Cortex of kidney (tissue), 1 donor: ENCODE data around the gene VGF.
"Not testable (repeated sequence)": the region's sequence is repeated elsewhere in the genome, so short reads cannot be mapped to it uniquely, and the experiment has no call there.

Experiments
- DNase-seq: peaks from one replicate; lab custom pipeline; 2025; lab: John Stamatoyannopoulos, UW

The VGF gene

DNA sequence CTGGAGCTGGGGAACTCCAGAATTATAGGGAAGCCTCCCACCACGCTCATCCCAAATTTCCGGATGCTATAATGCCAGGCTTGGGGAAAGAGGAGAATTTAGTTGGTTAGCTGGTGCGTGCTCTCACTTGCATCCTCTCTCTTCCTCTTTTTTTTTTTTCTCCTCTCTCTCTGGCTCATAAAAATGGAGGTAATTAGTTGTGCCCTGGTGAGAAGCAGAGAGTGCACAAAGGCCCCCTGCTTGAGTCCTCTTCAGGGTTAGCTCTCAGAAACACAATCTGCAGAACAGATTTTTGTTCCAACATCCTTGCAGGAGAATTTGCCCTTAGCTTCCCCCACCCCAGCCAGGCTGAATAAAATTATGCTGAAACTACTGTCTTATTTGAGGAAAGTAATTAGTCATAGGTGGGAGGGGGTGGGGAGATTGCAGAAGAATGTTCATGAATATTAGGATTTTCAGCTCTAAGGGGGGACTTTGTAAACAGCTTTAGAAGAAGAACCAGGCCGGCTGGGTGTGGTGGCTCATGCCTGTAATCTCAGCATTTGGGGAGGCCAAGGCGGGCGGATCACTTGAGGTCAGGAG is 30.9 kb downstream of the VGF start:
- no peak for DNase-seq

- DNase-seq: no peak
These were observed 31.6 kb downstream of the VGF start for GRCh38 chr7:101133621-101134398.

DNA sequence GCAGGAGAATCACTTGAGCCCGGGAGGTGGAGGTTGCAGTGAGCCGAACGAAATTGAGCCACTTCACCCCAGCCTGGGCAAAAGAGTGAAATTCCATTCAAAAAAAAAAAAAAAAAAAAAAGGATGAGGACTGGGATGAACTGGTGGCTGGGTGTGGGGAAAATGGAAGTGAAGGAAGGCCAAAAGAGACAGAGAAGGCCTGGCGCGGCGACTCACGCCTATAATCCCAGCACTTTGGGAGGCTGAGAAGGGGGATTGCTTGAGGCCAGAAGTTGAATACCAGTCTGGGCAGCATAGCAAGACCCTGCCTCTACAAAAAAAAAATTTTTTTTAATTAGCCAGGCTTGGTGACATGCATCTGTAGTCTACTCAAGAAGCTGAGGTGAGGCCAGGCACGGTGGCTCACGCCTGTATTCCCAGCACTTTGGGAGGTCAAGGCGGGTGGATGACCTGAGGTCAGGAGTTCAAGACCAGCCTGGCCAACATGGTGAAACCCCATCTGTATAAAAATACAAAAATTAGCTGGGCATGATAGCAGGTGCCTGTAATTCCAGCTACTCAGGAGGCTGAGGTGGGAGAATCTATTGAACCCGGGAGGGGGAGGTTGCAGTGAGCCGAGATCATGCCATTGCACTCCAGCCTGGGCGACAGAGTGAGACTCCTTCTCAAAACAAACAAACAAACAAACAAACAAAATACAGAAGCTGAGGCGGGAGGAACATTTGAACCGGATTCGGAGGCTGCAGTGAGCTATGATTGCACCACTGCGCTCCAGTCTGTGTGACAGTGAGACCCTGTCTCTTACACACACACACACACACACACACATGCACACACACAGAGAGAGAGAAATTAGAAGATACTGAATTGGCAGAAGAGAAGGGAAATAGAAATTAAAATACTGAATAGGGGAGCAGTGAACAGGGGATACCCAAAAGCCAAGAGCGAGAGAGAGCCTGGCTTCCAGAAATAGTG is 32.5 kb downstream of the VGF start:
- DNase-seq: not testable (repeated sequence)

DNA sequence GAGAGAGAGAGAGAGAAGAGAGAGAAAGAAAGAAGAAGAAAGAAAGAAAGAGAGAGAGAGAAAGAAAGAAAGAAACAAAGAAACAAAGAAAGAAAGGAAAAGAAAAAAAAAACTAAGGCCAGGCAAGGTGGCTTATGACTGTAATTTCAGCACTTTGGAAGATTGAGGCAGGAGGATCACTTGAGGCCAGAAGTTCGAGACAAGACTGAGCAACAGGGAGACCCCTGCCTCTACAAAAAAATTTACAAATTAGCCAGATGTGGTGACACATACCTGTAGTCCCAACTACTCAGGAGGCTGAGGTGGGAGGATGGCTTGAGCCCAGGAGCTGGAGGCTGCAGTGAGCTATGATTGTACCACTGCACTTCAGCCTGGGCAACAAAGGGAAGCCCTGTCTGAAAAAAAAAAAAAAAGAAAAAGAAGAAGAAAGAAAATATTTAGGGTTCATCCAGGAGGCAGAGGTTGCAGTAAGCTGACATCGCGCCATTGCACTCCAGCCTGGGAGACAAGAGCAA is 35.7 kb downstream of the VGF start:
- DNase-seq: no peak

DNA sequence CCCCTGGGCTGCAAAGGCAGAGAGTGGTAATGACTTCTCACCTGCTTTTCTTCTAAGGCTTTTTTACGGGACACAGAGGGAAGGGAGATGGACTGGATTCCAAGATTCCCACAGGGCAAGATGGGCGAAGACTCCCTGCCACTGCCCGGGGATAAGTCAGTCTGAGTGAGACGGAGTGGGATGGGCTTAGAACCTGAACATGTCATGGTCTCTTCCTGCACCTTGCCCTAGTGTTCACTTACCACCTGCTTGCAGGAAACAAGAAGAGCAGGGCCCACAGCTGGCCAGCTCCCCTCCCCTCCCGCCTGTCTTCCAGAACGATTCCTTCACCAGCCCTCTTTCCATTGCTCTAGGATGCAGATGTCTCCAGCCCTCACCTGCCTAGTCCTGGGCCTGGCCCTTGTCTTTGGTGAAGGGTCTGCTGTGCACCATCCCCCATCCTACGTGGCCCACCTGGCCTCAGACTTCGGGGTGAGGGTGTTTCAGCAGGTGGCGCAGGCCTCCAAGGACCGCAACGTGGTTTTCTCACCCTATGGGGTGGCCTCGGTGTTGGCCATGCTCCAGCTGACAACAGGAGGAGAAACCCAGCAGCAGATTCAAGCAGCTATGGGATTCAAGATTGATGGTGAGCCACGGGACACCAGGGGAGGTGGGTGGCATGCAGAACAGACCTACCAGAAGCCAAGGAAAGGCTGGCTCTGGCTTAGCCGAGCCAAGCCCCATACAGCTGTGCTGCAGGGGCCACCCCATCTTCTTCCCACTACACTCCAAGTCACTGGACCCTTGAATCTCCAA is 37.1 kb downstream of the VGF start:
- no peak for DNase-seq

DNA sequence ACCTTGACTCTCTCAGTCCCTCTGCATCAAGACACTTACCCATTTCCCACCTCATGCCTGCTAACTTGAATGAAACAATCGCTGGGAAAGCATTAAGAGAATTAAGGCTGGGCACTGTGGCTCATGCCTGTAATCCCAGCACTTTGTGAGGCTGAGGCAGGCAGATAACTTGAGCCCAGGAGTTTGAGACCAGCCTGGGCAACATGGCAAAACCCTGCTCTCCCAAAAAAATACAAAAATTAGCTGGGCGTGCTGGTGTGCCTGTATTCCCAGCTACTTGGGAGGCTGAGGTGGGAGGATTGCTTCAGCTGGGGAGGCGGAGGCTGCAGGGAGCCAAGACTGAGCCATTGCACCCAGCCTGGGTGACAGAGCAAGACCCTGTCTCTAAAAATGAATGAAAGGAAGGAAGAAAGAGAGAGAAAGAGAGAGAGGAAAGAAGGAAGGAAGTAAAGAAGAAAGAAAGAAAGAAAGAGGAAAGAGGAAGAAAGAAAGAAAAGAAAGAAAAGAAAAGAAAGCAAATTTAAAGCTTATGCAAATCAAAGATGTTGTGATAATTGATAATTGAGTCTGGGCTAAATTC is 37.8 kb downstream of the VGF start:
- no peak for DNase-seq

DNA sequence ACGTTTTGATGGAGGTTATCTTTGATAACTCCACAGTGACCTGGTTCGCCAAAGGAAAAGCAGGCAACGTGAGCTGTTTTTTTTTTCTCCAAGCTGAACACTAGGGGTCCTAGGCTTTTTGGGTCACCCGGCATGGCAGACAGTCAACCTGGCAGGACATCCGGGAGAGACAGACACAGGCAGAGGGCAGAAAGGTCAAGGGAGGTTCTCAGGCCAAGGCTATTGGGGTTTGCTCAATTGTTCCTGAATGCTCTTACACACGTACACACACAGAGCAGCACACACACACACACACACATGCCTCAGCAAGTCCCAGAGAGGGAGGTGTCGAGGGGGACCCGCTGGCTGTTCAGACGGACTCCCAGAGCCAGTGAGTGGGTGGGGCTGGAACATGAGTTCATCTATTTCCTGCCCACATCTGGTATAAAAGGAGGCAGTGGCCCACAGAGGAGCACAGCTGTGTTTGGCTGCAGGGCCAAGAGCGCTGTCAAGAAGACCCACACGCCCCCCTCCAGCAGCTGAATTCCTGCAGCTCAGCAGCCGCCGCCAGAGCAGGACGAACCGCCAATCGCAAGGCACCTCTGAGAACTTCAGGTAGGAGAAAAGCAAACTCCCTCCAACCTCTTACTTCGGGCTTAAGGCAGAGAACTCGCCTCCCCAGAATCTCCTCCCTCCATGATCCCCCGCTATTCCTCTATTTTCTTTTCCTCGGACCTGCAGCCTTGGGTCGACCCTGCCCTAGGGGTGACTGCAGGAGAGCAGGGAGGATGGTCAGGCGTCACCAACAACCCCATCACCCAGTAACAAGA is 38.5 kb downstream of the VGF start, which contains the start of gene SERPINE1:
SERPINE1 (plus strand) TSS at position 454 of the 809 bp plus-strand sequence. CDS start 1,290 bp downstream, outside the sequence.
- no peak for DNase-seq

GRCh38 chr7:101125989-101126650 is 39.2 kb downstream of the VGF start:
- DNase-seq: no peak

GRCh38 chr7:101124376-101125056 is 40.9 kb downstream of the VGF start:
- DNase-seq: no peak

DNA sequence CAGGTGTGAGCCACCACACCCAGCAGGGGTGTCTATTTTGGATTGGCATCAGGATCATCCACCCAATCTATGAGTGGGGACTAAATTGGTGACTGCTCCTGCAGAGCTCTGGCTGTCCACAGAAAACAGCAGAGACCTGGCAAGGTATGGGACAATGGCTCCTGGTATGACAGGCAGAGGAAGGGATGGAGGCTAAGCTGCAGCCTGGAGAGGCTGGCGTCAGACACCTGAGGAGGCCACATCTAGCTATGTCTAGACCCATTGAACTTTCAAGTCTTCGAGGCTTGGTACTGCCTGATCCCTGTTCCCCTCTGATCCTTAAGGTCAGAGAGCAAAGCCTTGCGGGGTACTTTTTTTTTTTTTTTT is 41.7 kb downstream of the VGF start:
- DNase-seq: no peak

GRCh38 chr7:101122933-101123702 is 42.3 kb downstream of the VGF start:
- DNase-seq: no peak

- DNase-seq: no peak
These were observed 43.1 kb downstream of the VGF start for GRCh38 chr7:101121991-101122932.

- not testable (repeated sequence) for DNase-seq
These were observed 43.8 kb downstream of the VGF start for GRCh38 chr7:101121631-101121990.

DNA sequence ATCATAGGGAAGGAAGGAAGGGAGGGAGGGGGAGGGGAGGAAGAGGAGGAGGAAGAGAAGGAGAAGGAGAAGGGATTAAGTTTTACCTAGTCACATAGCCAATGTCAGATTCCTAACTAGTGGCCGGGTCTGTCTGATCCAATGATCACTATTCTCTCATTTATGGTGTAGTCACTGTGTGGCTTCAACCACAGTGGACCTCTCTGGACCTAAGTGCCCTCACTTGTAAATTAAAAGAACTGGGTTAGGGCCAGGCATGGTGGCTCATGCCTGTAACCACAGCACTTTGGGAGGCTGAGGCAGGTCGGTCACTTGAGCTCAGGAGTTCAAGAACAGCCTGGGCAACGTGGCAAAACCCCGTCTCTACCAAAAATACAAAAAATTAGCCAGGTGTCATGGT is 45.1 kb downstream of the VGF start:
- DNase-seq: no peak

- no peak for DNase-seq
These were observed 45.5 kb downstream of the VGF start for GRCh38 chr7:101119876-101120275.

- no peak for DNase-seq
These were observed 46.5 kb downstream of the VGF start for GRCh38 chr7:101118856-101119255.

GRCh38 chr7:101116898-101117297 is 48.5 kb downstream of the VGF start:
- no peak for DNase-seq
